ENCODE data around the gene CLIP1.

GRCh38 chr12:122403115-122403770, 19.2 kb downstream of the CLIP1 start:
- TF ChIP-seq CTCF (IDR thresholded peaks at IDR 0.05; ENCODE audit: low read length) (no peak), EZH2 (IDR thresholded peaks at IDR 0.05; ENCODE audit: borderline replicate concordance, low read length) (no peak)
